LNCaP clone FGC (cell line): Measurements from ENCODE around the gene UXS1.

Experiments used
- DNase-seq: peaks from one replicate; pipeline ENCODE4 v3.0.0-alpha.2; 2011; ENCODE audit warnings: low read depth
- H3K4me3 ChIP-seq: 2 replicates; pipeline ENCODE4 v1.5.1; 2011; ENCODE audit warnings: mild to moderate bottlenecking, low read depth, low read length, control low read depth
- TF ChIP-seq, protein P1 (sequence below): IDR thresholded peaks from 2 replicates; pipeline ENCODE4 v1.5.1; 2012; ENCODE audit warnings: mild to moderate bottlenecking; ENCODE audit not compliant: control insufficient read depth, insufficient read depth; ENCODE audit errors: extremely low read depth

Gene UXS1

DNA sequence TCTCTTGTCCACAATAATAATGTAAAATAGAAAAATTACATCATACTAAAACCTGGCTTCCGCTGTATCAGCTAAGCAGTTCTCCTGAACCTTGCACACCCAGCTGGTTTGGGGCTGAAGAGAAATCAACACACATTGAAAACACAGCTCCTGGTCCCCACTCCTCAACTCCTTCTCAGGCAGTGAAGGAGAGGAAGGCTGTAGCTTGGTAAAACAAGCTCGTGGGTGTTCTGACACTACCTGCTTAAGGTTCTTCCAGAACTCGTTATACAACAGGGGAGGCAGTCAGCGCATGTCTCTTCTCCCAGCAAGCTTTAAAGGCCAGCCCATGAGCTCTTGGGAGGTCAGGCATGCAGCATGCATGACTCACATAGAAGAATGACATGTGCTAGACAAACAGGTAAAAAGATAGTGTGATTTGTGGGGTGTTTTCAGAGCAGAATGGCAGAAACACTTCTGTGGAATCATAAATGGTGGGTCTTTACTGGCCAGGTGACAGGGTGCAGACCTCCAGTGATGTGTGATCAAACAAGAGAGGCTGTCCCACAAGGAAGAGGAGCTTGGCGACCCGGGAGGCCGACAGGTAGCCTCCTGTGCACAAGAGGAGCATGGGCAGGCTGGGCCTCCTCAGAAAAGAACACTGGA is 69.1 kb downstream of the UXS1 start:
- no peak for DNase-seq
- no peak overlapping the region for H3K4me3 ChIP-seq
- TF ChIP-seq, protein P1, sequence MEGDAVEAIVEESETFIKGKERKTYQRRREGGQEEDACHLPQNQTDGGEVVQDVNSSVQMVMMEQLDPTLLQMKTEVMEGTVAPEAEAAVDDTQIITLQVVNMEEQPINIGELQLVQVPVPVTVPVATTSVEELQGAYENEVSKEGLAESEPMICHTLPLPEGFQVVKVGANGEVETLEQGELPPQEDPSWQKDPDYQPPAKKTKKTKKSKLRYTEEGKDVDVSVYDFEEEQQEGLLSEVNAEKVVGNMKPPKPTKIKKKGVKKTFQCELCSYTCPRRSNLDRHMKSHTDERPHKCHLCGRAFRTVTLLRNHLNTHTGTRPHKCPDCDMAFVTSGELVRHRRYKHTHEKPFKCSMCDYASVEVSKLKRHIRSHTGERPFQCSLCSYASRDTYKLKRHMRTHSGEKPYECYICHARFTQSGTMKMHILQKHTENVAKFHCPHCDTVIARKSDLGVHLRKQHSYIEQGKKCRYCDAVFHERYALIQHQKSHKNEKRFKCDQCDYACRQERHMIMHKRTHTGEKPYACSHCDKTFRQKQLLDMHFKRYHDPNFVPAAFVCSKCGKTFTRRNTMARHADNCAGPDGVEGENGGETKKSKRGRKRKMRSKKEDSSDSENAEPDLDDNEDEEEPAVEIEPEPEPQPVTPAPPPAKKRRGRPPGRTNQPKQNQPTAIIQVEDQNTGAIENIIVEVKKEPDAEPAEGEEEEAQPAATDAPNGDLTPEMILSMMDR, result no peak

DNA sequence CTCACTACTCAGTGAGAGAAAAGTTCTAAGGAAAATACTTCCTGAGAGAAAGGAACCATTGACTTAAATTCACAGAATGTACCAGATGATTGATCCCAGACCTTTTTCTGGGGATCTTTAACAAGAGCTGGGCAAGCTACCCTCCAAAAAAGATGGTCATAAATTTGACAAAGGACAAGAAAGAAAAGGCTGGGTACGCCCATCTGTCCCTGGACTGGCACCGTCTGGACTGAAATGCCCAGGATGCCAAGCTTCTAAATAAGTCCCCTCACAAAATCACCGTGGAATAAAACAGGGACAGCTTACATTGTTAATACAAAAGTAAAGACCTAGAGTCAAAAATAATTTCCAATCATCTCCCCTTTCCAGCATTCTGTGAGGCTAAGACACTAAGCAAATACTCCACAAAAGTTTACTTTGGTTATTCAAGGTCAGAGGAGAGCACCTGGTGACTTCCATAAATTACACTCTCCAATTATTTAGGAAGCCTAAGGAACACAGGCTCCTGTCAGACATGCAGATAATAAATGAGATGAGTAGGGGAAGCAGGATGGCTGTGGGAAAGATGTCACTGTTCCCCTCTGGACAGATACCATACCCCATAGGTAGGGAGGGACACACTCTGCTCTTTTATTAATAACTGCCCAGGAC is 69.9 kb downstream of the UXS1 start:
- no peak overlapping the region for H3K4me3 ChIP-seq
- TF ChIP-seq, protein P1, result no peak
- DNase-seq, result no peak

DNA sequence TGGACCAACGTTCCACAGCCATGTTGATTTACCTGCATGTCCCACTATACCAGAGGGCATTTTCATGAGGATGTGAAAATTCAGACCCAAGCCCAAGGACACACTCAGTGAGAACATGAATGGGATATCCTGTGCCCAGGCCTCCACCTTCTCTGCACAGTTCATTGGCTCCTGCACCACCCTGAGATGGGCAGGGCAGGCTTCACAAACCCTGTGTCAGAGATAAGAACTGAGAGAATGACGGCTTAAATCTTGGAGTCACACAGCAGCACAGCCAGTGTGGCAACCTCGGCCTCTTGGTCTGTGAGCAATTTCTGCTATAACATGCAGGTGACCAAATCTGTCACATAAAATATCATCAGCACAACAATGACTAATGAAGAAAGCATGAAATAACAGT is 71.9 kb downstream of the UXS1 start:
- DNase-seq, result no peak
- no peak overlapping the region for H3K4me3 ChIP-seq
- TF ChIP-seq, protein P1, result no peak

DNA sequence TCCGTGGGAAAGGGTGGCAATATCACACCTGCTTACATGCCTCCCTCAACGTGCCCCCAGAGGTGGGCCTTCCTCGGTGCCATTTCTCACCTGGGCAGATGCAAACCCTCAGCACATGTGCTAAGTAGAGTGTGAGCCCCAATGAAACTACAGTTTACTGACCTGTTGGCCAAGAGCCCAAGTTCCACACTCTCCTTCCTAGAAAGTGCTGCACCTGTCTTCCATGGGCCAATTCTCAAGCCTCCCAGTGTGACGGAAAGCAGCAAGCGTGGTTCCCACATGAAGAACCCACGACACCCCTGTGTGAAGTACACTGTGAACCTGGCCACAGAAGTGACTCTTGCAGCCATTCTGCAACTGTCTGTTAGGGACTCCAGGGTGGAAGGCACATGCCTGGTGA is 73.7 kb downstream of the UXS1 start:
- DNase-seq, result no peak
- TF ChIP-seq, protein P1, result no peak

DNA sequence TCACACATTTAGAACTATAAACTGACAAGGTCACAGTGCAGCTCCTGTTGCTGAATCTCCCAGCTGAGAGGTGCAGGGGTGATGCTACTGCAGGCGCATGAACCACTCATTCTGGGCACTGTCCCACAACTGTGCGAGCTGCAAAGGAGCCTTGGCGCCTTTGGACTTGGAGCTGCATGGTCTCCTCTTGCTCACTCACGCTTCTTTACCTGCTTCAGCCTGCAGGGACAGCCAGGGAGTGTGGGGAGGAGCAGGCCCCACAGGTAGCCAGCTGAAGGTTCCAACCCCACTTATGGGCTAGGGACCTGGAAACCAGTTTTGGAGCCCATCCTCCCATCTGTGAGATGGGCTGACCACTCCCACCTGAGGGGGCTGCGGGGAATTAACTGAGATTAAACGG is 75.0 kb downstream of the UXS1 start:
- H3K4me3 ChIP-seq, result no peak overlapping the region
- DNase-seq, result no peak
- TF ChIP-seq, protein P1, result no peak

More for the DNA sequence above, 73.7 kb downstream of the UXS1 start:
- no peak overlapping the region for H3K4me3 ChIP-seq

DNA sequence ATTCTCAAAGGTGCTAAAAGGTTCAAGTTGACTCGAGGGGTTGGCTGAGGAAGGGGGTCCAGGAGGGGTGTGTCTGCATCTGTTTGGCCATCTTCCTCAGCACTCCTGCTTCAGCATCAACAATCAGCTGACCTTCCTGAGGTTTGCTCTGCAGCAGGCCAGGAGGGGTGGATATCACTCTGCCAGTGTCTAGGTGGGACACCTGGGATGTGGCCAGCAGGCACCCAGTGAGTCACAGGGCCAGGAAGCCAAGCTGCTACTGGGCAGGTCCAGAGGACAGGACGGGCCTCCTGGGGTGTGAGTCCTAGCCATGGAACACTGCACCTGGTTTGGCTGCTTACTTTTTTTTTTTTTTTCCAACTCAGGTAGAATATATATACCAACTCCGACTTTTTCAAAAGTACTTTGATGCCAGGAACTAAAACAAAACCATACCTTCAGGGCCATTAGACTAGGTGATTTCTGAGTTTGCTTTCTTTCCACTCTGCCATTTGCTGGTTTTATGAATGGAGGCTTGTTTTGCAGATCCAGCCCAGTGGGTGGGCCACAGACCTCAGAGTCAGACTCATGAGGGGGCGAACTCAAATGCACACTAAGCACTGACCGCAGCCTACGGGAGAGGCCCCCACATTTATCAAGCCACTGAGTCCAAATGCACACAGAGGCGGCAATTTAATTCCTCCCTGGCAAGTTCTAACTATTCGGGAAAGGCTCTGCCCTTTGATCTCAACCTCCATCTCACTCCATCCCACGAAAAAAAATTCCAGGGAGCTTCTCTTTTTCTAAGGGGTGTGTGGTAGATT is 76.0 kb downstream of the UXS1 start:
- TF ChIP-seq, protein P1, result no peak
- no peak for DNase-seq
- H3K4me3 ChIP-seq, result no peak overlapping the region

DNA sequence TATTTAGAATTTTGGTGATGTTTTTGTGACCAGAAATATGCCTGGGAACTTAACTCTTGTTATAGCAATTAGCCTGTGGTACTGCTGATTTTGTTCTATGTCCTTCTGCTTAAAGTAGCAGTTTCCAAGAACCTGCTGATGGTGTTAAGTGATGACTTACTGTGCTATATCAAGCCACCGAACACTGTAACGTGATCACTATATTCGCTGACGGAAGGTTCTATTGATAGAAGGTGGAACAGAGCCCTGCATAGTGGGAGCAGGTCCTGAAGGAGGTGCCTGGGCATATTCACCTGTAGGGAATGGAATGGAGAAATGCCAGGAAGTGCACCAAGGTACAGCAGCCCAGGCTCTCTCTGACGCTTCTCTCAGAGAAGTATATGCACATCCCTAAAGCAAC is 76.8 kb downstream of the UXS1 start:
- DNase-seq, result no peak
- no peak overlapping the region for H3K4me3 ChIP-seq
- TF ChIP-seq, protein P1, result no peak
